Psoas muscle (tissue), 8 donors: ENCODE data around the gene PCDHB16. TPM values are rescaled to one million over a fixed set of nuclear protein-coding genes. Genes with fewer than 3 reads are reported as not detected.
"Not testable (repeated sequence)": the region's sequence is repeated elsewhere in the genome, so short reads cannot be mapped to it uniquely, and the experiment has no call there.

ENCODE experiments used
- ATAC-seq, 4 donors: fragments of 200-7000 bp; cut with Tn5 transposase; one replicate each; pipeline ENCODE4 v1.9.1; 2020; ENCODE audit warnings: moderate library complexity in 3 of 4, mild to moderate bottlenecking in 2 of 4
- DNase-seq, 2 donors: peaks; one replicate each; pipeline ENCODE4 v3.0.0-alpha.2; 2020
- H3K27ac ChIP-seq: fragments of 200-600 bp; one replicate; pipeline ENCODE4 v1.8.0; 2022
- H3K27me3 ChIP-seq, 3 donors: fragments of 200-600 bp in 1 of 3; one replicate each; pipeline versions ENCODE4 v1.6.1 to v1.8.0; 2013 to 2022; ENCODE audit warnings: low read length in 2 of 3, mild to moderate bottlenecking in 2 of 3, moderate library complexity in 1 of 3; ENCODE audit not compliant: insufficient read depth in 3 of 3
- H3K36me3 ChIP-seq, 2 donors: fragments of 200-600 bp in 1 of 2; one replicate each; pipeline versions ENCODE4 v1.6.1 to v1.8.0; 2013 to 2022; ENCODE audit warnings: low read depth in 1 of 2, mild to moderate bottlenecking in 1 of 2, moderate library complexity in 1 of 2; ENCODE audit not compliant: insufficient read depth in 1 of 2
- H3K4me1 ChIP-seq: fragments of 200-600 bp; one replicate; pipeline ENCODE4 v1.8.0; 2022
- H3K4me3 ChIP-seq: fragments of 200-600 bp; one replicate; pipeline ENCODE4 v1.8.0; 2022; ENCODE audit warnings: mild to moderate bottlenecking
- H3K9me3 ChIP-seq: fragments of 200-600 bp; one replicate; pipeline ENCODE4 v1.8.0; 2022
- CTCF ChIP-seq: fragments of 200-600 bp; IDR thresholded peaks from one replicate; pipeline ENCODE4 v1.8.0; 2022; ENCODE audit warnings: antibody characterized with exemption
- WGBS, 3 donors: extraction: QIAGEN DNeasy Blood & Tissue Kit; methylation state at CpG; one replicate each; pipeline versions ENCODE4 v1.1.6 to v1.1.7; 2013; 5-methylcytosine and 5-hydroxymethylcytosine counted together
- intact Hi-C, 2 donors: fragments of 100-400 bp; cut with DNase I; formaldehyde crosslinking; loops; one replicate each; pipeline versions ENCODE4 v1.11.0 to v1.14.2; 2022
- polyA plus RNA-seq, 3 donors: library from polyadenylated mRNA; stranded (reverse); fragments of 200-250 nt; gene quantifications; one replicate each; pipeline ENCODE4 v1.2.3, GENCODE V29; 2013
- total RNA-seq, 4 donors: library from RNA; stranded (reverse); fragmentation: NEBNext Ultra II Directional in 2 of 4; extraction: Animal tissue kit (Norgen Biotek cat#: 25700) in 2 of 4; gene quantifications; one replicate each; pipeline versions ENCODE4 v1.2.1 to v1.2.4, GENCODE V29; 2021 to 2023
- donor health status: healthy with polysubstance abuse.
- donor health status: DM: no; HTN: no; CAD: no; lungs with moderate emphysema.
- donor health status: Bipolar disorder and iron deficiency.
- donor health status: healthy.
- donor health status: DM: yes; HTN: yes; CAD: no.
- donor health status: DM: no; HTN: no; CAD: no.
- donor health status: DM: no; HTN: no; CAD: no.
- donor health status: DM: yes; HTN: yes; CAD: no.

The PCDHB16 gene
- total and polyA plus RNA-seq, 7 donors, result 0.22 to 0.94 (median 0.56) TPM

GRCh38 chr5:141214583-141214982 is 32.4 kb downstream of the PCDHB16 start:
- H3K4me1 ChIP-seq, DNase-seq, H3K4me3 ChIP-seq, ATAC-seq, H3K36me3 ChIP-seq, H3K27ac ChIP-seq, intact Hi-C loops, H3K9me3 ChIP-seq: not testable (repeated sequence)
- peaks cover 0 to 18% (median 2%) of the 10 kb centered on the region in 3 donors for H3K27me3 ChIP-seq
- WGBS, 3 donors, result 54 to 65% (median 56%) methylated on average over 10 of the region's 12 CpGs

- H3K4me3 ChIP-seq, H3K27ac ChIP-seq, H3K4me1 ChIP-seq, H3K36me3 ChIP-seq, ATAC-seq, intact Hi-C loops, H3K9me3 ChIP-seq, DNase-seq: not testable (repeated sequence)
- H3K27me3 ChIP-seq, result peaks cover 0 to 22% (median 0%) of the 10 kb centered on the region in 3 donors
- 32 to 40% (median 35%) methylated on average over 26 to 34 of the region's 40 CpGs for WGBS, 3 donors
These were observed 33.3 kb downstream of the PCDHB16 start for GRCh38 chr5:141215504-141215903.

- DNase-seq, H3K36me3 ChIP-seq, H3K9me3 ChIP-seq, H3K4me1 ChIP-seq, H3K27ac ChIP-seq, intact Hi-C loops, ATAC-seq, H3K4me3 ChIP-seq: not testable (repeated sequence)
- 31 to 36% (median 34%) methylated on average over 8 to 19 of the region's 26 CpGs for WGBS, 3 donors
- peaks cover 0 to 19% (median 0%) of the 10 kb centered on the region in 3 donors for H3K27me3 ChIP-seq
These were observed 33.8 kb downstream of the PCDHB16 start for GRCh38 chr5:141216035-141216434.

GRCh38 chr5:141223112-141223783 is 41.1 kb downstream of the PCDHB16 start, which contains the start of gene PCDHB14:
TSS of gene PCDHB14 (plus strand) at chr5:141223343. CDS start at chr5:141223506, 163 bp downstream.
- intact Hi-C loops, result no loop called here
- peaks cover 32% of the 10 kb centered on the region for H3K9me3 ChIP-seq
- WGBS, 3 donors, result 20 to 30% (median 20%) methylated on average over 15 of the region's 15 CpGs
- peak within 1 kb of the TSS; percentile 37 for H3K4me3 ChIP-seq
- no peaks in the 10 kb centered on the region for H3K36me3 ChIP-seq
- no peak for ATAC-seq
- H3K4me1 ChIP-seq, result no peaks in the 10 kb centered on the region
- TF ChIP-seq CTCF, result peak; percentile 22
- DNase-seq, result no peak
- peaks cover 0 to 24% (median 4%) of the 10 kb centered on the region in 3 donors for H3K27me3 ChIP-seq
- no peak within 1 kb of the TSS for H3K27ac ChIP-seq

GRCh38 chr5:141224844-141225243 is 42.7 kb downstream of the PCDHB16 start:
- H3K36me3 ChIP-seq, H3K27ac ChIP-seq, H3K4me3 ChIP-seq, DNase-seq, intact Hi-C loops, ATAC-seq, H3K4me1 ChIP-seq: not testable (repeated sequence)
- Histone ChIP-seq H3K27me3 (peaks cover 0 to 24% (median 4%) of the 10 kb centered on the region in 3 donors), H3K9me3 (peaks cover 41% of the 10 kb centered on the region)
- 21 to 23% (median 22%) methylated on average over 23 to 34 of the region's 40 CpGs for WGBS, 3 donors

- peaks cover 41% of the 10 kb centered on the region for H3K9me3 ChIP-seq
- intact Hi-C loops, result not testable (repeated sequence)
These were observed 43.2 kb downstream of the PCDHB16 start for GRCh38 chr5:141225421-141225820.

GRCh38 chr5:141234109-141234667 is 52.0 kb downstream of the PCDHB16 start:
- H3K4me1 ChIP-seq, result no peaks in the 10 kb centered on the region
- no peaks in the 10 kb centered on the region for H3K36me3 ChIP-seq
- intact Hi-C loops, result no loop called here
- no peak overlapping the region for H3K27ac ChIP-seq
- H3K4me3 ChIP-seq, result no peak overlapping the region
- peaks cover 29% of the 10 kb centered on the region for H3K9me3 ChIP-seq
- peaks cover 0 to 25% (median 6%) of the 10 kb centered on the region in 3 donors for H3K27me3 ChIP-seq
- DNase-seq, result no peak
- ATAC-seq, result no peak
- no peak for TF ChIP-seq CTCF
- WGBS, 3 donors, result 6 to 7% (median 6%) methylated on average over 15 of the region's 15 CpGs

More at GRCh38 chr5:141225421-141225820, 43.2 kb downstream of the PCDHB16 start:
- not testable (repeated sequence) for H3K4me1 ChIP-seq, DNase-seq, H3K4me3 ChIP-seq, H3K27ac ChIP-seq, ATAC-seq, H3K36me3 ChIP-seq
- peaks cover 0 to 21% (median 4%) of the 10 kb centered on the region in 3 donors for H3K27me3 ChIP-seq
- WGBS, 3 donors, result 23 to 41% (median 30%) methylated on average over 16 to 30 of the region's 30 CpGs
